ENCODE results near the gene LENEP. TPM values are rescaled to one million over a fixed set of nuclear protein-coding genes. Genes with fewer than 3 reads are reported as not detected.

The LENEP gene
- total RNA-seq, 1 experiment from 2014 or later, result 0.50 TPM

- Histone ChIP-seq H3K9me3 (no peaks in the 10 kb centered on the region), H3K4me1 (peaks cover 19% of the 10 kb centered on the region), H3K36me3 (ENCODE audit: control insufficient read depth, insufficient read depth, low read length) (peaks cover 4% of the 10 kb centered on the region), H3K4me3 (ENCODE audit: low read depth, low read length) (peak overlapping the region; percentile 92), H3K27me3 (replicated peaks; ENCODE audit: control insufficient read depth, insufficient read depth, low read length) (no peaks in the 10 kb centered on the region)
- Mint-ChIP-seq H3K36me3 (ENCODE audit: insufficient read depth, unreplicated experiment) (peaks cover 38% of the 10 kb centered on the region), H3K4me1 (ENCODE audit: low read depth, unreplicated experiment) (peaks cover 25% of the 10 kb centered on the region), H3K27me3 (ENCODE audit: insufficient read depth, unreplicated experiment) (no peaks in the 10 kb centered on the region), H3K27ac (ENCODE audit: unreplicated experiment) (peak overlapping the region; percentile 96), H3K4me3 (ENCODE audit: unreplicated experiment) (peak overlapping the region; percentile 96), H3K9me3 (ENCODE audit: unreplicated experiment) (no peaks in the 10 kb centered on the region)
- TSS peak; percentile 2 for BruUV-seq (replicated peaks)
- DNase-seq, result no peak
- CTCF ChIA-PET, result interaction anchor here (1.0 kb wide), 2 partner anchors 15 to 28 kb away, joined by 3 to 5 read pairs; no protein-coding TSS in a partner anchor
- intact Hi-C loops (cut with micrococcal nuclease; ENCODE audit: unreplicated experiment), result loop anchor here (2.0 to 5.0 kb wide), 3 partner anchors 81 to 443 kb away; partner anchors contain the start of genes EFNA1 and UBE2Q1
- TF ChIP-seq CTCF (IDR thresholded peaks at IDR 0.05; ENCODE audit: insufficient read depth in 1 of 2, low read depth in 1 of 2, low read length in 1 of 2, severe bottlenecking in 1 of 2, unreplicated experiment in 1 of 2), result no peak
- POLR2A ChIA-PET, result interaction anchor here (0.6 to 0.9 kb wide), 3 partner anchors 18 to 65 kb away, joined by 3 to 4 read pairs (median 3); partner anchors contain the start of genes FLAD1 and PMVK
Observed at GRCh38 chr1:155001425-155001674, 8.0 kb downstream of the LENEP start.

GRCh38 chr1:155001675-155002463 lies 8.5 kb downstream of the LENEP start:
- Histone ChIP-seq H3K36me3 (ENCODE audit: control insufficient read depth, insufficient read depth, low read length) (peaks cover 4% of the 10 kb centered on the region), H3K4me1 (peaks cover 25% of the 10 kb centered on the region), H3K4me3 (ENCODE audit: low read depth, low read length) (peak overlapping the region; percentile 92), H3K9me3 (no peaks in the 10 kb centered on the region), H3K27me3 (replicated peaks; ENCODE audit: control insufficient read depth, insufficient read depth, low read length) (no peaks in the 10 kb centered on the region)
- no TSS peak for BruUV-seq (replicated peaks)
- Mint-ChIP-seq H3K36me3 (ENCODE audit: insufficient read depth, unreplicated experiment) (peaks cover 44% of the 10 kb centered on the region), H3K27me3 (ENCODE audit: insufficient read depth, unreplicated experiment) (no peaks in the 10 kb centered on the region), H3K9me3 (ENCODE audit: unreplicated experiment) (no peaks in the 10 kb centered on the region), H3K27ac (ENCODE audit: unreplicated experiment) (peak overlapping the region; percentile 96), H3K4me1 (ENCODE audit: low read depth, unreplicated experiment) (peaks cover 30% of the 10 kb centered on the region), H3K4me3 (ENCODE audit: unreplicated experiment) (peak overlapping the region; percentile 96)
- intact Hi-C loops (cut with micrococcal nuclease; ENCODE audit: unreplicated experiment), result loop anchor here (1.0 to 5.0 kb wide), 6 partner anchors 15 to 443 kb away; partner anchors contain the start of genes EFNA1, EFNA4 and UBE2Q1
- CTCF ChIA-PET, result interaction anchor here (0.6 to 3.2 kb wide), 10 partner anchors 11 to 83 kb away, joined by 3 to 16 read pairs (median 4); partner anchors contain the start of gene ADAM15
- DNase-seq, result peak; percentile 100
- POLR2A ChIA-PET, result interaction anchor here (0.5 to 2.3 kb wide), 7 partner anchors 18 to 65 kb away, joined by 3 to 7 read pairs (median 4); partner anchors contain the start of genes FLAD1 and PMVK
- TF ChIP-seq CTCF (IDR thresholded peaks at IDR 0.05; ENCODE audit: insufficient read depth in 1 of 2, low read depth in 1 of 2, low read length in 1 of 2, severe bottlenecking in 1 of 2, unreplicated experiment in 1 of 2), result peak; percentile 27 to 75

GRCh38 chr1:155002464-155003226 lies 9.3 kb downstream of the LENEP start, which contains the start of gene ZBTB7B:
Gene ZBTB7B (plus strand): TSS chr1:155002802. CDS start chr1:155014661, 11,859 bp downstream.
- H3K4me3 ChIP-seq (ENCODE audit: low read depth, low read length), result peak within 1 kb of the TSS; percentile 98
- DNase-seq, result peak; percentile 72 to 80
- ChIA-PET POLR2A (interaction anchor here (0.5 to 2.3 kb wide), 5 partner anchors 19 to 173 kb away, joined by 3 to 7 read pairs (median 5); partner anchors contain the start of gene FLAD1), CTCF (interaction anchor here (0.5 to 3.2 kb wide), 10 partner anchors 10 to 82 kb away, joined by 3 to 16 read pairs (median 3); partner anchors contain the start of genes ADAM15 and EFNA3)
- intact Hi-C loops (cut with micrococcal nuclease; ENCODE audit: unreplicated experiment), result loop anchor here (1.0 to 5.0 kb wide), 5 partner anchors 15 to 125 kb away; partner anchors contain the start of genes EFNA1 and EFNA4
- Mint-ChIP-seq H3K27me3 (ENCODE audit: insufficient read depth, unreplicated experiment) (no peaks in the 10 kb centered on the region), H3K36me3 (ENCODE audit: insufficient read depth, unreplicated experiment) (peaks cover 47% of the 10 kb centered on the region), H3K9me3 (ENCODE audit: unreplicated experiment) (no peaks in the 10 kb centered on the region), H3K27ac (ENCODE audit: unreplicated experiment) (peak within 1 kb of the TSS; percentile 96), H3K4me1 (ENCODE audit: low read depth, unreplicated experiment) (peaks cover 30% of the 10 kb centered on the region), H3K4me3 (ENCODE audit: unreplicated experiment) (peak within 1 kb of the TSS; percentile 96)
- TF ChIP-seq CTCF (IDR thresholded peaks at IDR 0.05; ENCODE audit: insufficient read depth in 1 of 2, low read depth in 1 of 2, low read length in 1 of 2, severe bottlenecking in 1 of 2, unreplicated experiment in 1 of 2), result peak; percentile 10 to 12
- H3K4me1 ChIP-seq, result peaks cover 32% of the 10 kb centered on the region
- no peaks in the 10 kb centered on the region for H3K9me3 ChIP-seq
- BruUV-seq (replicated peaks), result TSS peak; percentile 33
- no peaks in the 10 kb centered on the region for H3K27me3 ChIP-seq (replicated peaks; ENCODE audit: control insufficient read depth, insufficient read depth, low read length)
- peaks cover 4% of the 10 kb centered on the region for H3K36me3 ChIP-seq (ENCODE audit: control insufficient read depth, insufficient read depth, low read length)

All from Caco-2 (cell line).